ENCODE results near the gene NAV2. TPM values are rescaled to one million over a fixed set of nuclear protein-coding genes. Genes with fewer than 3 reads are reported as not detected.

Gene NAV2
- total RNA-seq, 1 experiment from 2014 or later, result 22.7 TPM

GRCh38 chr11:20054584-20054983 lies 341.9 kb downstream of the NAV2 start:
- no peaks in the 10 kb centered on the region for H3K27me3 ChIP-seq (ENCODE audit: control insufficient read depth, insufficient read depth, low read length)
- intact Hi-C loops (cut with micrococcal nuclease; ENCODE audit: unreplicated experiment) (no loop called here), in situ Hi-C loops (cut with HindIII; ENCODE audit: low pct_unique_long_range_greater_than_20kb, low sequenced_read_pairs) (no loop called here)
- ChIA-PET CTCF (no interaction called here), POLR2A (interaction anchor here (0.6 kb wide), 1 partner anchor 128 kb away, joined by 3 read pairs; no protein-coding TSS in a partner anchor)
- DNase-seq (ENCODE audit: low read depth, low spot score) (no peak), ATAC-seq (no peak)
- no peaks in the 10 kb centered on the region; the same call in 1 of the 2 replicates for H3K36me3 ChIP-seq (ENCODE audit: control insufficient read depth, insufficient read depth, low read length)
- no peak overlapping the region for H3K4me3 ChIP-seq (ENCODE audit: low read depth in 2 of 2, low read length in 2 of 2)
- H3K4me1 ChIP-seq (ENCODE audit: control insufficient read depth, insufficient read depth, low read length), result no peaks in the 10 kb centered on the region
- H3K27ac ChIP-seq (ENCODE audit: low read length), result no peak overlapping the region
- TF ChIP-seq POLR2AphosphoS5 (IDR thresholded peaks at IDR 0.05; ENCODE audit: low read depth, low read length), result no peak
- TF ChIP-seq SIN3A (IDR thresholded peaks at IDR 0.05; ENCODE audit: borderline replicate concordance, insufficient read depth, low read depth, low read length), result no peak
- TF ChIP-seq REST (IDR thresholded peaks at IDR 0.05; ENCODE audit: insufficient read depth in 1 of 2, low read depth in 2 of 2, low read length in 1 of 2), result no peak
- no peak for TF ChIP-seq TCF7L2 (IDR thresholded peaks at IDR 0.05; ENCODE audit: low read depth, low read length)
- no peak for TF ChIP-seq CTCF (IDR thresholded peaks at IDR 0.05)
- no TSS peak for BruUV-seq (replicated peaks)
- no peaks in the 10 kb centered on the region for H3K9me3 ChIP-seq (ENCODE audit: control insufficient read depth, insufficient read depth, low read depth, low read length)

DNA sequence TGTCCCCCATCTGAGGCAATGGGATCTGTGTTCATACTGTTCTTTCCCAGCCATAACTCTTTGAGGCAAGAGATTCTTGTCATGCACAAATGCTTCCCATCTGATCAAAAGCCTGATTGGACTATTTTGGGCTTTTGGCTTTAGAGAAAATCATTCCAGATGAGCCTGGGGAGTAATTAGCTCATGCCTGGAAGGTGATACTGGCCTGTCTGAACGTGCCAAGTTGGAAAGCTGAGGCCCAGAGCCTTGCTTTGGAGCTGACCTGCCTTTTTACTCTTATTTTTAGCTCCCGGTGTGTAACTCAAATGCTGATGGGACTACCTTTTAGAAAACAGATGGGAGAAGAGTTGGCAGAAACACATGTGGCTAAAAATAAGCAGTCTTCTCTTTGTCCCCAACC lies 342.7 kb downstream of the NAV2 start:
- POLR2A ChIA-PET, result interaction anchor here (0.6 kb wide), 1 partner anchor 129 kb away, joined by 3 read pairs; no protein-coding TSS in a partner anchor
- TF ChIP-seq POLR2AphosphoS5 (IDR thresholded peaks at IDR 0.05; ENCODE audit: low read depth, low read length) (no peak), CTCF (IDR thresholded peaks at IDR 0.05) (no peak), SIN3A (IDR thresholded peaks at IDR 0.05; ENCODE audit: borderline replicate concordance, insufficient read depth, low read depth, low read length) (no peak), TCF7L2 (IDR thresholded peaks at IDR 0.05; ENCODE audit: low read depth, low read length) (no peak), REST (IDR thresholded peaks at IDR 0.05; ENCODE audit: insufficient read depth in 1 of 2, low read depth in 2 of 2, low read length in 1 of 2) (no peak)
- no peaks in the 10 kb centered on the region; the same call in 1 of the 2 replicates for H3K36me3 ChIP-seq (ENCODE audit: control insufficient read depth, insufficient read depth, low read length)
- no TSS peak for BruUV-seq (replicated peaks)
- H3K9me3 ChIP-seq (ENCODE audit: control insufficient read depth, insufficient read depth, low read depth, low read length), result no peaks in the 10 kb centered on the region
- no peaks in the 10 kb centered on the region for H3K4me1 ChIP-seq (ENCODE audit: control insufficient read depth, insufficient read depth, low read length)
- in situ Hi-C loops (cut with HindIII; ENCODE audit: low pct_unique_long_range_greater_than_20kb, low sequenced_read_pairs), result no loop called here
- DNase-seq (ENCODE audit: low read depth, low spot score) (no peak), ATAC-seq (no peak)
- no peaks in the 10 kb centered on the region for H3K27me3 ChIP-seq (ENCODE audit: control insufficient read depth, insufficient read depth, low read length)
- CTCF ChIA-PET, result no interaction called here
- H3K4me3 ChIP-seq (ENCODE audit: low read depth in 2 of 2, low read length in 2 of 2), result no peak overlapping the region
- intact Hi-C loops (cut with micrococcal nuclease; ENCODE audit: unreplicated experiment), result no loop called here
- no peak overlapping the region for H3K27ac ChIP-seq (ENCODE audit: low read length)
